IMR-90 (cell line): ENCODE data around the gene TMEM181. TPM values are rescaled to one million over a fixed set of nuclear protein-coding genes. Genes with fewer than 3 reads are reported as not detected.

Source experiments
- ATAC-seq: fragments of 200-7000 bp; cut with Tn5 transposase; 2 replicates; pipeline ENCODE4 v1.9.1; 2020; ENCODE audit warnings: low read depth, mild to moderate bottlenecking, moderate library complexity
- BruUV-seq: library from RNA; stranded (reverse); fragments of 400-500 nt; replicated peaks from 2 replicates; lab custom pipeline; 2021; lab: Mats Ljungman, UMichigan
- CTCF ChIA-PET: fragments of 300-600 bp; formaldehyde crosslinking; extraction: SDS; loops from one replicate; lab custom pipeline; 2021; ENCODE audit warnings: antibody characterized with exemption; lab: Yijun Ruan, JAX
- POLR2A ChIA-PET: fragments of 300-600 bp; sonication (Branson Sonifier 250); formaldehyde crosslinking; loops from one replicate; lab custom pipeline; 2022; ENCODE audit warnings: antibody characterized with exemption; ENCODE audit not compliant: unreplicated experiment; lab: Charles Lee
- DNase-seq: peaks from one replicate; pipeline ENCODE4 v3.0.0; 2013
- H2AFZ ChIP-seq: replicated peaks from 2 replicates; pipeline ENCODE3; 2013; ENCODE audit warnings: low read length, mild to moderate bottlenecking; ENCODE audit not compliant: poor library complexity
- H2AK5ac ChIP-seq: 2 replicates; pipeline ENCODE4 v1.6.1; 2013; ENCODE audit warnings: low read depth, low read length, inconsistent platforms
- H2AK9ac ChIP-seq: replicated peaks from 2 replicates; pipeline ENCODE3; 2013; ENCODE audit warnings: mild to moderate bottlenecking, low read depth, low read length, moderate library complexity; ENCODE audit not compliant: poor library complexity
- H2BK120ac ChIP-seq: 2 replicates; pipeline ENCODE4 v1.6.1; 2013; ENCODE audit warnings: low read depth, low read length, inconsistent platforms
- H2BK15ac ChIP-seq: 3 replicates; pipeline ENCODE4 v1.6.1; 2013; ENCODE audit warnings: low read depth, low read length, inconsistent platforms
- H2BK20ac ChIP-seq: 2 replicates; pipeline ENCODE4 v1.6.1; 2013; ENCODE audit warnings: low read depth, mild to moderate bottlenecking, inconsistent platforms, low read length, moderate library complexity
- H2BK5ac ChIP-seq: 2 replicates; pipeline ENCODE4 v1.6.1; 2013; ENCODE audit warnings: mild to moderate bottlenecking, low read depth, low read length, inconsistent platforms; ENCODE audit not compliant: poor library complexity, severe bottlenecking
- H3K14ac ChIP-seq: replicated peaks from 2 replicates; pipeline ENCODE4 v1.6.1; 2013; ENCODE audit warnings: low read depth, low read length, inconsistent platforms
- H3K18ac ChIP-seq: 2 replicates; pipeline ENCODE4 v1.6.1; 2013; ENCODE audit warnings: low read depth, low read length, control low read depth
- H3K23ac ChIP-seq: 2 replicates; pipeline ENCODE4 v1.6.1; 2013; ENCODE audit warnings: low read depth, low read length, inconsistent platforms
- H3K27ac ChIP-seq: 2 replicates; pipeline ENCODE4 v1.5.1; 2013; ENCODE audit warnings: mild to moderate bottlenecking, control low read depth, low read length; ENCODE audit not compliant: insufficient read depth
- H3K27me3 ChIP-seq: 2 replicates; pipeline ENCODE4 v1.6.1; 2013; ENCODE audit warnings: low read length; ENCODE audit not compliant: control insufficient read depth, insufficient read depth
- H3K36me3 ChIP-seq: 2 replicates; pipeline ENCODE4 v1.6.1; 2013; ENCODE audit warnings: low read length, mixed read lengths; ENCODE audit not compliant: control insufficient read depth, insufficient read depth
- H3K4ac ChIP-seq: 2 replicates; pipeline ENCODE4 v1.6.1; 2013; ENCODE audit warnings: low read depth, low read length, inconsistent platforms
- H3K4me1 ChIP-seq: 2 replicates; pipeline ENCODE4 v1.6.1; 2013; ENCODE audit warnings: low read length, mixed read lengths; ENCODE audit not compliant: control insufficient read depth, insufficient read depth
- H3K4me2 ChIP-seq: 2 replicates; pipeline ENCODE4 v1.6.1; 2013; ENCODE audit warnings: low read depth, mild to moderate bottlenecking, control low read depth, low read length, moderate library complexity
- H3K4me3 ChIP-seq: 2 replicates; pipeline ENCODE4 v1.5.1; 2013; ENCODE audit warnings: low read depth, mild to moderate bottlenecking, control low read depth, low read length, moderate library complexity; ENCODE audit not compliant: insufficient read depth
- H3K56ac ChIP-seq: 2 replicates; pipeline ENCODE4 v1.6.1; 2013; ENCODE audit warnings: low read length, inconsistent platforms; ENCODE audit not compliant: insufficient read depth; ENCODE audit errors: extremely low read depth
- H3K79me1 ChIP-seq, 2 experiments: 2 replicates each; pipeline ENCODE4 v1.6.1; 2013; ENCODE audit warnings: low read length in 2 of 2, inconsistent platforms in 1 of 2, low read depth in 1 of 2
- H3K9ac ChIP-seq: 2 replicates; pipeline ENCODE4 v1.6.1; 2013; ENCODE audit warnings: low read depth, low read length, control low read depth
- H3K9me1 ChIP-seq: 2 replicates; pipeline ENCODE4 v1.6.1; 2013; ENCODE audit warnings: low read length, inconsistent platforms; ENCODE audit not compliant: insufficient read depth
- H3K9me3 ChIP-seq: 2 replicates; pipeline ENCODE4 v1.6.1; 2013; ENCODE audit warnings: low read length; ENCODE audit not compliant: control insufficient read depth, insufficient read depth
- H4K20me1 ChIP-seq: 2 replicates; pipeline ENCODE4 v1.6.1; 2013; ENCODE audit warnings: low read length, inconsistent platforms; ENCODE audit not compliant: insufficient read depth
- H4K5ac ChIP-seq: 2 replicates; pipeline ENCODE4 v1.6.1; 2013; ENCODE audit warnings: mild to moderate bottlenecking, low read depth, low read length, control low read depth
- H4K8ac ChIP-seq, 2 experiments: 2 replicates each; pipeline ENCODE4 v1.6.1; 2013; ENCODE audit warnings: low read depth in 2 of 2, low read length in 2 of 2, control low read depth in 1 of 2, inconsistent platforms in 1 of 2
- H4K91ac ChIP-seq: 2 replicates; pipeline ENCODE4 v1.6.1; 2013; ENCODE audit warnings: low read depth, low read length, inconsistent platforms; ENCODE audit not compliant: insufficient read depth
- BHLHE40 ChIP-seq: fragments of 150-350 bp; IDR thresholded peaks from 2 replicates; pipeline ENCODE4 v1.6.1; 2016; ENCODE audit warnings: mild to moderate bottlenecking, low read depth, low read length
- CEBPB ChIP-seq: IDR thresholded peaks from 2 replicates; pipeline ENCODE4 v1.6.1; 2012; ENCODE audit warnings: low read depth, low read length, improper control_type of control experiment
- MXI1 ChIP-seq: IDR thresholded peaks from 2 replicates; pipeline ENCODE4 v1.6.1; 2012; ENCODE audit warnings: low read depth, mild to moderate bottlenecking, low read length, moderate library complexity, borderline replicate concordance
- NFE2L2 ChIP-seq: fragments of 150-350 bp; IDR thresholded peaks from 2 replicates; pipeline ENCODE4 v1.6.1; 2016; ENCODE audit warnings: low read depth, mild to moderate bottlenecking, low read length
- POLR2A ChIP-seq: IDR thresholded peaks from 2 replicates; pipeline ENCODE4 v1.6.1; 2012; ENCODE audit warnings: mild to moderate bottlenecking, low read depth, low read length
- RAD21 ChIP-seq: IDR thresholded peaks from 2 replicates; pipeline ENCODE4 v1.6.1; 2012; ENCODE audit warnings: low read length, improper control_type of control experiment
- RCOR1 ChIP-seq: IDR thresholded peaks from 2 replicates; pipeline ENCODE4 v1.6.1; 2012; ENCODE audit warnings: mild to moderate bottlenecking, low read length, improper control_type of control experiment; ENCODE audit not compliant: insufficient replicate concordance
- WGBS, 2 experiments: methylation state at CpG; one replicate each; pipeline versions ENCODE4 v1.1.5 to v1.1.7; 2013; ENCODE audit warnings: missing lambda C conversion rate in 2 of 2; ENCODE audit not compliant: insufficient read length in 1 of 2; ENCODE audit errors: extremely low coverage in 2 of 2; 5-methylcytosine and 5-hydroxymethylcytosine counted together
- dilution Hi-C: fragments of 300-500 bp; cut with HindIII; formaldehyde crosslinking; loops from one replicate; pipeline ENCODE4 v1.14.3; 2018; ENCODE audit warnings: low sequenced_read_pairs; ENCODE audit not compliant: unreplicated experiment
- in situ Hi-C: fragments of 300-500 bp; cut with MboI; formaldehyde crosslinking; loops from 3 replicates; pipeline ENCODE4 v1.14.3; 2019; ENCODE audit warnings: low sequenced_read_pairs, inconsistent platforms, mixed read lengths
- intact Hi-C: fragments of 100-400 bp; cut with micrococcal nuclease; formaldehyde crosslinking; loops from 2 replicates; pipeline ENCODE4 v1.10.0; 2022
- polyA plus RNA-seq, 3 experiments: library from polyadenylated mRNA; depleted of rRNA; stranded (reverse); fragments of >200 nt; gene quantifications; 2 replicates each; pipeline ENCODE4 v1.2.3, GENCODE V29; 2012; ENCODE audit warnings: low replicate concordance in 1 of 3
- total RNA-seq: library from RNA; depleted of rRNA; stranded (reverse); fragments of >200 nt; gene quantifications from 2 replicates; pipeline ENCODE4 v1.2.3, GENCODE V29; 2012
- TF ChIP-seq, protein P1 (sequence below): fragments of 150-350 bp; IDR thresholded peaks from 2 replicates; pipeline ENCODE4 v1.6.1; 2017; ENCODE audit warnings: mild to moderate bottlenecking, antibody characterized with exemption, low read length, low read depth
- TF ChIP-seq, protein P2 (sequence below): fragments of 150-350 bp; IDR thresholded peaks from 2 replicates; pipeline ENCODE4 v1.6.1; 2016; ENCODE audit warnings: low read depth, mild to moderate bottlenecking, low read length, moderate library complexity, borderline replicate concordance
- TF ChIP-seq, protein P3 (sequence below): conservative IDR thresholded peaks from 2 replicates; pipeline ENCODE4 v1.5.1; 2012; ENCODE audit warnings: mild to moderate bottlenecking, low read depth, low read length, improper control_type of control experiment

TMEM181 gene
- total and polyA plus RNA-seq, 2 of the 4 experiments (the other 2 are of a cell fraction): 22.8 to 27.8 TPM

DNA sequence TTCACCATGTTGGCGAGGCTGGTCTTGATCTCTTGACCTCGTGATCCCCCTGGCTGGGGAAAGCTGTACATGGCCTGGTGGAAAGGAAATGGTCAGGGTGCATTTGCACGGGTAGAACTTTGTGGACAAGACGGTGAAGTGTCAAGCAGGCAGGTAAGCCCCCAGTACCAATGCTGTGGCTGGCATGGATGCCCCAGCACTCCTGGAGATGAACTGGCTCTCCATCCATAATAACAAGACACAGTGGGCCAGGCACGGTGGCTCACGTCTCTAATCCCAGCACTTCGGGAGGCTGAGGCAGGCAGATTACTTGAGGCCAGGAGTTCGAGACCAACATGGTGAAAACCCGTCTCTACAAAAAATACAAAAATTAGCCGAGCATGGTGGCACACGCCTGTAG is 37.3 kb upstream of the TMEM181 start:
- no peak overlapping the region for H2BK120ac ChIP-seq
- H3K4me3 ChIP-seq: no peak overlapping the region
- ChIA-PET CTCF (interaction anchor here (0.6 to 1.1 kb wide), 3 partner anchors 302 to 1228 kb away, joined by 3 to 5 read pairs (median 3); no protein-coding TSS in a partner anchor), POLR2A (no interaction called here)
- H3K56ac ChIP-seq: no peak overlapping the region
- no peak overlapping the region for H3K4me2 ChIP-seq
- BruUV-seq: no TSS peak
- H2BK20ac ChIP-seq: no peak overlapping the region
- H4K20me1 ChIP-seq: no peaks in the 10 kb centered on the region
- no peaks in the 10 kb centered on the region for H3K36me3 ChIP-seq
- no peak overlapping the region for H2AK5ac ChIP-seq
- no peak overlapping the region for H2AK9ac ChIP-seq
- H3K14ac ChIP-seq: no peak overlapping the region
- no peaks in the 10 kb centered on the region for H3K4me1 ChIP-seq
- no peak overlapping the region for H3K4ac ChIP-seq
- no peak overlapping the region for H3K23ac ChIP-seq
- no peak overlapping the region for H4K91ac ChIP-seq
- no peak overlapping the region for H2BK5ac ChIP-seq
- no peaks in the 10 kb centered on the region for H3K9me3 ChIP-seq
- intact Hi-C loops: no loop called here
- WGBS, 2 experiments: 89% methylated on average over 3 of the region's 11 CpGs; no CpG with 5 or more reads in 1 of the 2 experiments
- no peaks in the 10 kb centered on the region for H3K79me1 ChIP-seq
- H4K5ac ChIP-seq: no peak overlapping the region
- no peak for ATAC-seq
- TF ChIP-seq NFE2L2 (no peak), RCOR1 (no peak), CEBPB (no peak), RAD21 (no peak), BHLHE40 (no peak), POLR2A (no peak), MXI1 (no peak)
- TF ChIP-seq, protein P1, sequence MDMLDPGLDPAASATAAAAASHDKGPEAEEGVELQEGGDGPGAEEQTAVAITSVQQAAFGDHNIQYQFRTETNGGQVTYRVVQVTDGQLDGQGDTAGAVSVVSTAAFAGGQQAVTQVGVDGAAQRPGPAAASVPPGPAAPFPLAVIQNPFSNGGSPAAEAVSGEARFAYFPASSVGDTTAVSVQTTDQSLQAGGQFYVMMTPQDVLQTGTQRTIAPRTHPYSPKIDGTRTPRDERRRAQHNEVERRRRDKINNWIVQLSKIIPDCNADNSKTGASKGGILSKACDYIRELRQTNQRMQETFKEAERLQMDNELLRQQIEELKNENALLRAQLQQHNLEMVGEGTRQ: no peak
- TF ChIP-seq, protein P2, sequence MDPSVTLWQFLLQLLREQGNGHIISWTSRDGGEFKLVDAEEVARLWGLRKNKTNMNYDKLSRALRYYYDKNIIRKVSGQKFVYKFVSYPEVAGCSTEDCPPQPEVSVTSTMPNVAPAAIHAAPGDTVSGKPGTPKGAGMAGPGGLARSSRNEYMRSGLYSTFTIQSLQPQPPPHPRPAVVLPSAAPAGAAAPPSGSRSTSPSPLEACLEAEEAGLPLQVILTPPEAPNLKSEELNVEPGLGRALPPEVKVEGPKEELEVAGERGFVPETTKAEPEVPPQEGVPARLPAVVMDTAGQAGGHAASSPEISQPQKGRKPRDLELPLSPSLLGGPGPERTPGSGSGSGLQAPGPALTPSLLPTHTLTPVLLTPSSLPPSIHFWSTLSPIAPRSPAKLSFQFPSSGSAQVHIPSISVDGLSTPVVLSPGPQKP: no peak
- TF ChIP-seq, protein P3, sequence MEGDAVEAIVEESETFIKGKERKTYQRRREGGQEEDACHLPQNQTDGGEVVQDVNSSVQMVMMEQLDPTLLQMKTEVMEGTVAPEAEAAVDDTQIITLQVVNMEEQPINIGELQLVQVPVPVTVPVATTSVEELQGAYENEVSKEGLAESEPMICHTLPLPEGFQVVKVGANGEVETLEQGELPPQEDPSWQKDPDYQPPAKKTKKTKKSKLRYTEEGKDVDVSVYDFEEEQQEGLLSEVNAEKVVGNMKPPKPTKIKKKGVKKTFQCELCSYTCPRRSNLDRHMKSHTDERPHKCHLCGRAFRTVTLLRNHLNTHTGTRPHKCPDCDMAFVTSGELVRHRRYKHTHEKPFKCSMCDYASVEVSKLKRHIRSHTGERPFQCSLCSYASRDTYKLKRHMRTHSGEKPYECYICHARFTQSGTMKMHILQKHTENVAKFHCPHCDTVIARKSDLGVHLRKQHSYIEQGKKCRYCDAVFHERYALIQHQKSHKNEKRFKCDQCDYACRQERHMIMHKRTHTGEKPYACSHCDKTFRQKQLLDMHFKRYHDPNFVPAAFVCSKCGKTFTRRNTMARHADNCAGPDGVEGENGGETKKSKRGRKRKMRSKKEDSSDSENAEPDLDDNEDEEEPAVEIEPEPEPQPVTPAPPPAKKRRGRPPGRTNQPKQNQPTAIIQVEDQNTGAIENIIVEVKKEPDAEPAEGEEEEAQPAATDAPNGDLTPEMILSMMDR: no peak
- DNase-seq: no peak
- no peak overlapping the region for H3K18ac ChIP-seq
- dilution Hi-C loops: no loop called here
- no peak overlapping the region for H4K8ac ChIP-seq
- in situ Hi-C loops: no loop called here
- H3K27ac ChIP-seq: no peak overlapping the region
- H2AFZ ChIP-seq: no peak overlapping the region
- no peak overlapping the region for H2BK15ac ChIP-seq
- peaks cover 13% of the 10 kb centered on the region for H3K27me3 ChIP-seq
- no peaks in the 10 kb centered on the region; the same call in 1 of the 2 replicates for H3K9me1 ChIP-seq
- no peak overlapping the region for H3K9ac ChIP-seq
